GM18858 (cell line): ENCODE data around the gene FXYD1.

Source experiments
- ATAC-seq: cut with Tn5 transposase; IDR thresholded peaks from one replicate; pipeline ENCODE4 v1.9.1; 2021; ENCODE audit not compliant: unreplicated experiment

The FXYD1 gene

GRCh38 chr19:35184267-35184666 is 45.6 kb downstream of the FXYD1 start:
- no peak for ATAC-seq

- ATAC-seq, result no peak
Observed at GRCh38 chr19:35184884-35185283, 46.3 kb downstream of the FXYD1 start.
